A549 treated with Mapracorat at 1 μM for 4 hours (cell line): ENCODE measurements around the gene AKAP1. TPM values are rescaled to one million over a fixed set of nuclear protein-coding genes. Genes with fewer than 3 reads are reported as not detected.

Experiments
- total RNA-seq: library from RNA; stranded (reverse); fragments of 200-300 nt; extraction: Qiagen RNA extraction; gene quantifications from 5 replicates; pipeline ENCODE4 v1.2.3, GENCODE V29; 2022

AKAP1 gene
- 50.6 to 57.1 TPM (median 52.5 TPM) in 5 replicates for total RNA-seq

GRCh38 chr17:57084802-57085447 is at the start of gene AKAP1:
TSS of gene AKAP1 (plus strand) at chr17:57085246. CDS start at chr17:57105465, 20,219 bp downstream.

Other genes with a start within 250 kb of the AKAP1 start
- gene TRIM25, start 171.2 kb upstream of the AKAP1 start, total RNA-seq, result 55.8 to 64.0 TPM (median 58.3 TPM) in 5 replicates
- 15.5 to 18.5 TPM (median 15.8 TPM) in 5 replicates for gene COIL, start 124.2 kb upstream of the AKAP1 start, total RNA-seq
- gene SCPEP1, start 107.1 kb upstream of the AKAP1 start, total RNA-seq, result 39.0 to 43.2 TPM (median 39.5 TPM) in 5 replicates
- gene MSI2, start 171.3 kb downstream of the AKAP1 start, total RNA-seq, result 37.9 to 57.4 TPM (median 49.6 TPM) in 5 replicates